BJ (cell line): ENCODE results near the gene GCHFR. TPM values are rescaled to one million over a fixed set of nuclear protein-coding genes. Genes with fewer than 3 reads are reported as not detected.

Experiments used
- CTCF ChIA-PET: fragments of 350-600 bp; formaldehyde crosslinking; extraction: SDS; loops from one replicate; lab custom pipeline; 2021; ENCODE audit warnings: antibody characterized with exemption, inconsistent platforms; lab: Yijun Ruan, JAX
- POLR2A ChIA-PET: fragments of 300-600 bp; sonication (Branson Sonifier 250); formaldehyde crosslinking; extraction: SDS; loops from one replicate; lab custom pipeline; 2021; ENCODE audit warnings: antibody characterized with exemption; lab: Charles Lee
- DNase-seq: peaks from one replicate; pipeline ENCODE4 v3.0.0-alpha.2; 2011; ENCODE audit warnings: low read depth
- H3K27me3 ChIP-seq: 2 replicates; pipeline ENCODE4 v1.6.0; 2011; ENCODE audit warnings: low read length; ENCODE audit not compliant: control insufficient read depth, insufficient read depth
- H3K36me3 ChIP-seq: 2 replicates; pipeline ENCODE4 v1.5.1; 2011; ENCODE audit warnings: low read length; ENCODE audit not compliant: control insufficient read depth, insufficient read depth
- H3K4me3 ChIP-seq: 2 replicates; pipeline ENCODE4 v1.5.1; 2011; ENCODE audit warnings: low read depth, mild to moderate bottlenecking, control low read depth, low read length
- CTCF ChIP-seq: IDR thresholded peaks from 2 replicates; pipeline ENCODE4 v1.5.1; 2011; ENCODE audit warnings: low read depth, mild to moderate bottlenecking, control low read depth, inconsistent platforms, low read length, moderate library complexity; ENCODE audit not compliant: insufficient read depth
- polyA plus RNA-seq: library from polyadenylated mRNA; depleted of rRNA; stranded (reverse); fragments of >200 nt; gene quantifications from 2 replicates; pipeline ENCODE4 v1.2.3, GENCODE V29; 2011

The GCHFR gene
- polyA plus RNA-seq, 1 experiment, result 2.5 TPM

- no peak for DNase-seq
- TF ChIP-seq CTCF, result no peak
- CTCF ChIA-PET, result interaction anchor here (0.9 to 1.9 kb wide), 5 partner anchors 16 to 131 kb away, joined by 3 to 7 read pairs (median 3); partner anchors contain the start of genes SPINT1 and VPS18
- Histone ChIP-seq H3K36me3 (peaks cover 1% of the 10 kb centered on the region; the same call in 1 of the 2 replicates), H3K4me3 (peak overlapping the region; percentile 54), H3K27me3 (peaks cover 1% of the 10 kb centered on the region; the same call in 1 of the 2 replicates)
- POLR2A ChIA-PET, result interaction anchor here (0.6 kb wide), 1 partner anchor 174 kb away, joined by 4 read pairs; no protein-coding TSS in a partner anchor
Measured at GRCh38 chr15:40762919-40763800, 708 bp upstream of the GCHFR start.

GRCh38 chr15:40764629-40765103 is 798 bp downstream of the GCHFR start:
- Histone ChIP-seq H3K36me3 (peaks cover 1% of the 10 kb centered on the region; the same call in 1 of the 2 replicates), H3K4me3 (peak overlapping the region; percentile 54), H3K27me3 (peaks cover 1% of the 10 kb centered on the region; the same call in 1 of the 2 replicates)
- no peak for TF ChIP-seq CTCF
- ChIA-PET CTCF (interaction anchor here (0.7 to 1.9 kb wide), 8 partner anchors 12 to 130 kb away, joined by 3 to 7 read pairs (median 4); partner anchors contain the start of gene VPS18), POLR2A (no interaction called here)
- no peak for DNase-seq

GRCh38 chr15:40766194-40766815 is 2.4 kb downstream of the GCHFR start:
- H3K36me3 ChIP-seq, result peaks cover 6% of the 10 kb centered on the region; the same call in 1 of the 2 replicates
- no peak for DNase-seq
- ChIA-PET CTCF (interaction anchor here (0.6 to 1.2 kb wide), 3 partner anchors 91 to 566 kb away, joined by 3 to 6 read pairs (median 4); partner anchors contain the start of gene NUSAP1), POLR2A (no interaction called here)
- no peak overlapping the region for H3K4me3 ChIP-seq
- no peaks in the 10 kb centered on the region for H3K27me3 ChIP-seq
- no peak for TF ChIP-seq CTCF

GRCh38 chr15:40766906-40767837 is 3.3 kb downstream of the GCHFR start:
- ChIA-PET CTCF (interaction anchor here (1.0 kb wide), 1 partner anchor 91 kb away, joined by 3 read pairs; no protein-coding TSS in a partner anchor), POLR2A (no interaction called here)
- no peak for DNase-seq
- TF ChIP-seq CTCF, result no peak
- Histone ChIP-seq H3K36me3 (peaks cover 6% of the 10 kb centered on the region; the same call in 1 of the 2 replicates), H3K27me3 (no peaks in the 10 kb centered on the region), H3K4me3 (no peak overlapping the region)
